Subcutaneous abdominal adipose tissue (tissue), 5 donors: ENCODE results near the gene PPIF.

Experiments
- H3K27ac ChIP-seq: one replicate; pipeline ENCODE4 v1.7.0; 2013; ENCODE audit warnings: low read depth, mild to moderate bottlenecking, inconsistent platforms, low read length, moderate library complexity
- H3K27me3 ChIP-seq, 5 donors: one replicate each; pipeline ENCODE4 v1.7.0; 2013; ENCODE audit warnings: low read length in 5 of 5, inconsistent platforms in 1 of 5; ENCODE audit not compliant: control insufficient read depth in 5 of 5, insufficient read depth in 4 of 5
- H3K36me3 ChIP-seq, 5 donors: one replicate each; pipeline ENCODE4 v1.7.0; 2013; ENCODE audit warnings: low read length in 5 of 5; ENCODE audit not compliant: control insufficient read depth in 5 of 5, insufficient read depth in 5 of 5
- H3K4me1 ChIP-seq, 5 donors: one replicate each; pipeline ENCODE4 v1.7.0; 2013; ENCODE audit warnings: low read length in 5 of 5, mild to moderate bottlenecking in 3 of 5, moderate library complexity in 1 of 5; ENCODE audit not compliant: control insufficient read depth in 5 of 5, insufficient read depth in 5 of 5
- H3K4me3 ChIP-seq, 5 donors: one replicate each; pipeline ENCODE4 v1.7.0; 2013; ENCODE audit warnings: low read length in 5 of 5, low read depth in 1 of 5
- H3K9ac ChIP-seq, 5 donors: one replicate each; pipeline ENCODE4 v1.7.0; 2013; ENCODE audit warnings: low read length in 5 of 5, mild to moderate bottlenecking in 4 of 5, moderate library complexity in 3 of 5
- H3K9me3 ChIP-seq, 5 donors: one replicate each; pipeline ENCODE4 v1.7.0; 2013; ENCODE audit warnings: low read length in 5 of 5; ENCODE audit not compliant: control insufficient read depth in 5 of 5
- donor health status: healthy.
- donor health status: healthy.
- donor health status: healthy.
- donor health status: healthy.
- donor health status: healthy.

The PPIF gene

GRCh38 chr10:79378383-79378646, 31.0 kb downstream of the PPIF start:
- Histone ChIP-seq H3K4me3 (no peak overlapping the region), H3K9ac (no peak overlapping the region)

GRCh38 chr10:79378647-79379511, 31.6 kb downstream of the PPIF start:
- H3K9ac ChIP-seq: no peak overlapping the region
- H3K4me3 ChIP-seq: no peak overlapping the region
- no peaks in the 10 kb centered on the region for H3K27me3 ChIP-seq
- H3K4me1 ChIP-seq: peaks cover 17 to 46% (median 43%) of the 10 kb centered on the region in 5 donors
- peak overlapping the region; percentile 60 for H3K27ac ChIP-seq
- H3K9me3 ChIP-seq: no peaks in the 10 kb centered on the region
- peaks cover 0 to 2% (median under 1%) of the 10 kb centered on the region in 5 donors for H3K36me3 ChIP-seq

More at GRCh38 chr10:79378383-79378646, 31.0 kb downstream of the PPIF start:
- H3K36me3 ChIP-seq: no peaks in the 10 kb centered on the region
- H3K27ac ChIP-seq: no peak overlapping the region
- H3K27me3 ChIP-seq: no peaks in the 10 kb centered on the region
- H3K4me1 ChIP-seq: peaks cover 17 to 46% (median 43%) of the 10 kb centered on the region in 5 donors
- H3K9me3 ChIP-seq: no peaks in the 10 kb centered on the region

- Histone ChIP-seq H3K36me3 (peaks cover 0 to 9% (median 8%) of the 10 kb centered on the region in 5 donors), H3K9me3 (no peaks in the 10 kb centered on the region), H3K27ac (peak overlapping the region; percentile 60), H3K9ac (peak overlapping the region in 2 of 5 donors; percentile 8 to 41), H3K4me3 (peak overlapping the region in 4 of 5 donors; percentile 4 to 43 (median 18)), H3K4me1 (peaks cover 17 to 45% (median 43%) of the 10 kb centered on the region in 5 donors), H3K27me3 (no peaks in the 10 kb centered on the region)
Measured at GRCh38 chr10:79379512-79380124, 32.3 kb downstream of the PPIF start.

- Histone ChIP-seq H3K9ac (peak overlapping the region in 2 of 5 donors; percentile 22 to 41), H3K36me3 (peaks cover 0 to 15% (median 15%) of the 10 kb centered on the region in 5 donors), H3K4me3 (peak overlapping the region in 4 of 5 donors; percentile 4 to 43 (median 18)), H3K4me1 (peaks cover 19 to 40% (median 38%) of the 10 kb centered on the region in 5 donors), H3K27ac (peak overlapping the region; percentile 60), H3K9me3 (no peaks in the 10 kb centered on the region), H3K27me3 (no peaks in the 10 kb centered on the region)
Measured at GRCh38 chr10:79380125-79380945, 33.1 kb downstream of the PPIF start.

- H3K27ac ChIP-seq: peak overlapping the region; percentile 82
- no peaks in the 10 kb centered on the region for H3K27me3 ChIP-seq
- H3K9me3 ChIP-seq: no peaks in the 10 kb centered on the region
- peaks cover 19 to 40% (median 38%) of the 10 kb centered on the region in 5 donors for H3K4me1 ChIP-seq
- H3K4me3 ChIP-seq: no peak overlapping the region
- peaks cover 0 to 23% (median 23%) of the 10 kb centered on the region in 5 donors for H3K36me3 ChIP-seq
- H3K9ac ChIP-seq: peak overlapping the region in 3 of 5 donors; percentile 22 to 26 (median 22)
Measured at GRCh38 chr10:79380946-79381721, 33.9 kb downstream of the PPIF start.

- H3K27ac ChIP-seq: peak overlapping the region; percentile 82
- peaks cover 19 to 40% (median 38%) of the 10 kb centered on the region in 5 donors for H3K4me1 ChIP-seq
- no peak overlapping the region for H3K4me3 ChIP-seq
- H3K9ac ChIP-seq: peak overlapping the region in 3 of 5 donors; percentile 10 to 20 (median 11)
- H3K27me3 ChIP-seq: no peaks in the 10 kb centered on the region
- H3K36me3 ChIP-seq: peaks cover 0 to 30% (median 30%) of the 10 kb centered on the region in 5 donors
- no peaks in the 10 kb centered on the region for H3K9me3 ChIP-seq
Measured at GRCh38 chr10:79381804-79382221, 34.5 kb downstream of the PPIF start.

GRCh38 chr10:79382491-79382941, 35.2 kb downstream of the PPIF start:
- no peaks in the 10 kb centered on the region for H3K9me3 ChIP-seq
- no peaks in the 10 kb centered on the region for H3K27me3 ChIP-seq
- H3K9ac ChIP-seq: peak overlapping the region in 2 of 5 donors; percentile 10 to 20
- H3K27ac ChIP-seq: peak overlapping the region; percentile 82
- no peak overlapping the region for H3K4me3 ChIP-seq
- peaks cover 0 to 37% (median 37%) of the 10 kb centered on the region in 5 donors for H3K36me3 ChIP-seq
- H3K4me1 ChIP-seq: peaks cover 19 to 45% (median 42%) of the 10 kb centered on the region in 5 donors

GRCh38 chr10:79383974-79384606, 36.8 kb downstream of the PPIF start:
- Histone ChIP-seq H3K27ac (peak overlapping the region; percentile 46), H3K9me3 (no peaks in the 10 kb centered on the region)

More at GRCh38 chr10:79383974-79384606, 36.8 kb downstream of the PPIF start:
- Histone ChIP-seq H3K36me3 (peaks cover 0 to 53% (median 50%) of the 10 kb centered on the region in 5 donors), H3K27me3 (no peaks in the 10 kb centered on the region), H3K9ac (no peak overlapping the region), H3K4me1 (peaks cover 19 to 50% (median 44%) of the 10 kb centered on the region in 5 donors), H3K4me3 (no peak overlapping the region)
